H1 (cell line): ENCODE results near the gene SPSB2. TPM values are rescaled to one million over a fixed set of nuclear protein-coding genes. Genes with fewer than 3 reads are reported as not detected.

Experiments
- BACH1 ChIP-seq: IDR thresholded peaks from 2 replicates; pipeline ENCODE4 v1.6.1; 2012; ENCODE audit warnings: low read length, improper control_type of control experiment
- CHD1 ChIP-seq: IDR thresholded peaks from 2 replicates; pipeline ENCODE4 v1.6.1; 2012; ENCODE audit warnings: low read depth, low read length, improper control_type of control experiment
- KDM4A ChIP-seq: IDR thresholded peaks from one replicate; pipeline ENCODE4 v1.7.1; 2012; ENCODE audit warnings: low read depth, mild to moderate bottlenecking, moderate library complexity, low read length, inconsistent platforms; ENCODE audit not compliant: severe bottlenecking
- POU5F1 ChIP-seq: IDR thresholded peaks from 2 replicates; pipeline ENCODE4 v1.6.1; 2011; ENCODE audit warnings: low read depth, mild to moderate bottlenecking, low read length, moderate library complexity
- TAF1 ChIP-seq: IDR thresholded peaks from 2 replicates; pipeline ENCODE4 v1.6.1; 2011; ENCODE audit warnings: mild to moderate bottlenecking, low read depth, low read length
- TBP ChIP-seq: IDR thresholded peaks from 2 replicates; pipeline ENCODE4 v1.6.1; 2011; ENCODE audit warnings: low read depth, low read length, improper control_type of control experiment
- polyA plus RNA-seq, 7 experiments: library from polyadenylated mRNA; depleted of rRNA in 3 of 7; stranded (reverse) in 5 of 7; unstranded in 2 of 7; fragments of >200 nt in 5 of 7; fragments of 200-250 nt in 2 of 7; gene quantifications; 1 replicate in 5 of 7; 2 replicates in 1 of 7; 4 replicates in 1 of 7; pipeline versions ENCODE4 v1.2.1 to v1.2.3, GENCODE V29; 2011 to 2013; ENCODE audit warnings: missing spikeins in 2 of 7, mixed read lengths in 2 of 7
- total RNA-seq: library from RNA; stranded (reverse); fragmentation: NEBNext Ultra II Directional; extraction: Animal tissue kit (Norgen Biotek cat#: 25700); gene quantifications from 2 replicates; pipeline ENCODE4 v1.2.1, GENCODE V29; 2021
- TF ChIP-seq, protein P1 (sequence below): IDR thresholded peaks from 2 replicates; pipeline ENCODE4 v1.6.1; 2011; ENCODE audit warnings: low read depth, mild to moderate bottlenecking, low read length; ENCODE audit not compliant: insufficient read depth
- TF ChIP-seq, protein P2 (sequence below): fragments of 300-600 bp; sonication (generic); IDR thresholded peaks from 2 replicates; pipeline ENCODE4 v1.7.1; 2012; ENCODE audit warnings: low read length, moderate library complexity, mild to moderate bottlenecking, inconsistent platforms; ENCODE audit not compliant: insufficient replicate concordance

Gene SPSB2
- total and polyA plus RNA-seq, 2 of the 8 experiments (the other 6 are each of a cell fraction or from before 2014, with no cell fraction given), result 13.0 to 23.2 TPM

DNA sequence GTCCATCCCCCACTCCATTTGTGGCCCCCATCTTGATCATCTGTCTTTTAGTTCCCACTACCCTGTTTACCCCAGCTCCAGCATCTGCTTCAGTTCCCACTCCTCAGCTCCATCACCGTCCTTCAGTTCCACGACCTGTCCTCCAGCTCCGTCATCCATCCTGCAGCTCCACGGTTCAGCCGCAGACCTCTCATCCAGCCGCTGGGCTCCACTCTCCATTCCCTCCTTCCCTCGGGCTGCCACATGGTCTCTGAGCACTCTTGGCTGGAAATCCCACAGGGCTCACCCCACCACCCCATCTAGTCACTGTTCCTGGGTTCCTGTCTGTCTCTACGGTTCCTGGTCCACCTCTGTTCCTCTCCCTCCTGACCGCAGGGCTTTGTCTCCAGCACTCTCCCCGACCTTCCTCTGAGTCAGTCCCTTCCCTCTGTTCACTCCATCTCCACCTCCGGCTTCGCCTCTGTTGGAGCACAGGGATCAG is 48.2 kb downstream of the SPSB2 start (continued):
- TF ChIP-seq, protein P1, sequence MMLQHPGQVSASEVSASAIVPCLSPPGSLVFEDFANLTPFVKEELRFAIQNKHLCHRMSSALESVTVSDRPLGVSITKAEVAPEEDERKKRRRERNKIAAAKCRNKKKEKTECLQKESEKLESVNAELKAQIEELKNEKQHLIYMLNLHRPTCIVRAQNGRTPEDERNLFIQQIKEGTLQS, result no peak
- TF ChIP-seq POU5F1, result no peak
- no peak for TF ChIP-seq BACH1
- no peak for TF ChIP-seq TBP
- no peak for TF ChIP-seq KDM4A
- no peak for TF ChIP-seq TAF1
- TF ChIP-seq, protein P2, sequence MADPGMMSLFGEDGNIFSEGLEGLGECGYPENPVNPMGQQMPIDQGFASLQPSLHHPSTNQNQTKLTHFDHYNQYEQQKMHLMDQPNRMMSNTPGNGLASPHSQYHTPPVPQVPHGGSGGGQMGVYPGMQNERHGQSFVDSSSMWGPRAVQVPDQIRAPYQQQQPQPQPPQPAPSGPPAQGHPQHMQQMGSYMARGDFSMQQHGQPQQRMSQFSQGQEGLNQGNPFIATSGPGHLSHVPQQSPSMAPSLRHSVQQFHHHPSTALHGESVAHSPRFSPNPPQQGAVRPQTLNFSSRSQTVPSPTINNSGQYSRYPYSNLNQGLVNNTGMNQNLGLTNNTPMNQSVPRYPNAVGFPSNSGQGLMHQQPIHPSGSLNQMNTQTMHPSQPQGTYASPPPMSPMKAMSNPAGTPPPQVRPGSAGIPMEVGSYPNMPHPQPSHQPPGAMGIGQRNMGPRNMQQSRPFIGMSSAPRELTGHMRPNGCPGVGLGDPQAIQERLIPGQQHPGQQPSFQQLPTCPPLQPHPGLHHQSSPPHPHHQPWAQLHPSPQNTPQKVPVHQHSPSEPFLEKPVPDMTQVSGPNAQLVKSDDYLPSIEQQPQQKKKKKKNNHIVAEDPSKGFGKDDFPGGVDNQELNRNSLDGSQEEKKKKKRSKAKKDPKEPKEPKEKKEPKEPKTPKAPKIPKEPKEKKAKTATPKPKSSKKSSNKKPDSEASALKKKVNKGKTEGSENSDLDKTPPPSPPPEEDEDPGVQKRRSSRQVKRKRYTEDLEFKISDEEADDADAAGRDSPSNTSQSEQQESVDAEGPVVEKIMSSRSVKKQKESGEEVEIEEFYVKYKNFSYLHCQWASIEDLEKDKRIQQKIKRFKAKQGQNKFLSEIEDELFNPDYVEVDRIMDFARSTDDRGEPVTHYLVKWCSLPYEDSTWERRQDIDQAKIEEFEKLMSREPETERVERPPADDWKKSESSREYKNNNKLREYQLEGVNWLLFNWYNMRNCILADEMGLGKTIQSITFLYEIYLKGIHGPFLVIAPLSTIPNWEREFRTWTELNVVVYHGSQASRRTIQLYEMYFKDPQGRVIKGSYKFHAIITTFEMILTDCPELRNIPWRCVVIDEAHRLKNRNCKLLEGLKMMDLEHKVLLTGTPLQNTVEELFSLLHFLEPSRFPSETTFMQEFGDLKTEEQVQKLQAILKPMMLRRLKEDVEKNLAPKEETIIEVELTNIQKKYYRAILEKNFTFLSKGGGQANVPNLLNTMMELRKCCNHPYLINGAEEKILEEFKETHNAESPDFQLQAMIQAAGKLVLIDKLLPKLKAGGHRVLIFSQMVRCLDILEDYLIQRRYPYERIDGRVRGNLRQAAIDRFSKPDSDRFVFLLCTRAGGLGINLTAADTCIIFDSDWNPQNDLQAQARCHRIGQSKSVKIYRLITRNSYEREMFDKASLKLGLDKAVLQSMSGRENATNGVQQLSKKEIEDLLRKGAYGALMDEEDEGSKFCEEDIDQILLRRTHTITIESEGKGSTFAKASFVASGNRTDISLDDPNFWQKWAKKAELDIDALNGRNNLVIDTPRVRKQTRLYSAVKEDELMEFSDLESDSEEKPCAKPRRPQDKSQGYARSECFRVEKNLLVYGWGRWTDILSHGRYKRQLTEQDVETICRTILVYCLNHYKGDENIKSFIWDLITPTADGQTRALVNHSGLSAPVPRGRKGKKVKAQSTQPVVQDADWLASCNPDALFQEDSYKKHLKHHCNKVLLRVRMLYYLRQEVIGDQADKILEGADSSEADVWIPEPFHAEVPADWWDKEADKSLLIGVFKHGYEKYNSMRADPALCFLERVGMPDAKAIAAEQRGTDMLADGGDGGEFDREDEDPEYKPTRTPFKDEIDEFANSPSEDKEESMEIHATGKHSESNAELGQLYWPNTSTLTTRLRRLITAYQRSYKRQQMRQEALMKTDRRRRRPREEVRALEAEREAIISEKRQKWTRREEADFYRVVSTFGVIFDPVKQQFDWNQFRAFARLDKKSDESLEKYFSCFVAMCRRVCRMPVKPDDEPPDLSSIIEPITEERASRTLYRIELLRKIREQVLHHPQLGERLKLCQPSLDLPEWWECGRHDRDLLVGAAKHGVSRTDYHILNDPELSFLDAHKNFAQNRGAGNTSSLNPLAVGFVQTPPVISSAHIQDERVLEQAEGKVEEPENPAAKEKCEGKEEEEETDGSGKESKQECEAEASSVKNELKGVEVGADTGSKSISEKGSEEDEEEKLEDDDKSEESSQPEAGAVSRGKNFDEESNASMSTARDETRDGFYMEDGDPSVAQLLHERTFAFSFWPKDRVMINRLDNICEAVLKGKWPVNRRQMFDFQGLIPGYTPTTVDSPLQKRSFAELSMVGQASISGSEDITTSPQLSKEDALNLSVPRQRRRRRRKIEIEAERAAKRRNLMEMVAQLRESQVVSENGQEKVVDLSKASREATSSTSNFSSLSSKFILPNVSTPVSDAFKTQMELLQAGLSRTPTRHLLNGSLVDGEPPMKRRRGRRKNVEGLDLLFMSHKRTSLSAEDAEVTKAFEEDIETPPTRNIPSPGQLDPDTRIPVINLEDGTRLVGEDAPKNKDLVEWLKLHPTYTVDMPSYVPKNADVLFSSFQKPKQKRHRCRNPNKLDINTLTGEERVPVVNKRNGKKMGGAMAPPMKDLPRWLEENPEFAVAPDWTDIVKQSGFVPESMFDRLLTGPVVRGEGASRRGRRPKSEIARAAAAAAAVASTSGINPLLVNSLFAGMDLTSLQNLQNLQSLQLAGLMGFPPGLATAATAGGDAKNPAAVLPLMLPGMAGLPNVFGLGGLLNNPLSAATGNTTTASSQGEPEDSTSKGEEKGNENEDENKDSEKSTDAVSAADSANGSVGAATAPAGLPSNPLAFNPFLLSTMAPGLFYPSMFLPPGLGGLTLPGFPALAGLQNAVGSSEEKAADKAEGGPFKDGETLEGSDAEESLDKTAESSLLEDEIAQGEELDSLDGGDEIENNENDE, result no peak
- TF ChIP-seq CHD1, result no peak
